GM12878 (cell line): ENCODE data around the gene DST. TPM values are rescaled to one million over a fixed set of nuclear protein-coding genes. Genes with fewer than 3 reads are reported as not detected.

Source experiments
- ATF2 ChIP-seq: IDR thresholded peaks from 2 replicates; pipeline ENCODE4 v1.6.1; 2012; ENCODE audit warnings: low read length, inconsistent platforms
- BCL3 ChIP-seq: IDR thresholded peaks from 2 replicates; pipeline ENCODE4 v1.6.1; 2011; ENCODE audit warnings: borderline replicate concordance, low read depth, mild to moderate bottlenecking, moderate library complexity, low read length; ENCODE audit not compliant: insufficient read depth, poor library complexity, severe bottlenecking
- BHLHE40 ChIP-seq, 2 experiments: fragments of 450-650 bp in 1 of 2; IDR thresholded peaks; 2 replicates each; pipeline ENCODE4 v1.6.1; 2011 to 2017; ENCODE audit warnings: low read depth in 2 of 2, borderline replicate concordance in 1 of 2, improper control_type of control experiment in 1 of 2, low read length in 1 of 2, mild to moderate bottlenecking in 1 of 2
- CBFB ChIP-seq: IDR thresholded peaks from 2 replicates; pipeline ENCODE4 v1.6.1; 2016; ENCODE audit warnings: antibody characterized with exemption, low read depth
- CHD1 ChIP-seq: IDR thresholded peaks from 2 replicates; pipeline ENCODE4 v1.6.1; 2012; ENCODE audit warnings: low read depth, low read length, improper control_type of control experiment
- CHD2 ChIP-seq: IDR thresholded peaks from 2 replicates; pipeline ENCODE4 v1.6.1; 2011; ENCODE audit warnings: low read depth, low read length, improper control_type of control experiment, borderline replicate concordance
- E2F8 ChIP-seq: fragments of 450-650 bp; IDR thresholded peaks from 2 replicates; pipeline ENCODE4 v1.6.1; 2018; ENCODE audit warnings: mild to moderate bottlenecking, low read depth, moderate library complexity; ENCODE audit not compliant: partially characterized antibody
- EP300 ChIP-seq, 2 experiments: fragments of 150-350 bp in 1 of 2; IDR thresholded peaks; 2 replicates each; pipeline ENCODE4 v1.6.1; 2011 to 2012; ENCODE audit warnings: low read depth in 2 of 2, low read length in 2 of 2, borderline replicate concordance in 1 of 2, improper control_type of control experiment in 1 of 2, inconsistent platforms in 1 of 2; ENCODE audit not compliant: control insufficient read depth in 1 of 2
- ESRRA ChIP-seq: IDR thresholded peaks from 2 replicates; pipeline ENCODE4 v1.6.1; 2012; ENCODE audit warnings: mild to moderate bottlenecking, low read length, improper control_type of control experiment
- GATAD2B ChIP-seq: fragments of 450-650 bp; conservative IDR thresholded peaks from 2 replicates; pipeline ENCODE4 v1.6.1; 2017; ENCODE audit warnings: low read depth, mild to moderate bottlenecking, moderate library complexity
- MTA2 ChIP-seq: fragments of 450-650 bp; IDR thresholded peaks from 2 replicates; pipeline ENCODE4 v1.6.1; 2016; ENCODE audit warnings: low read depth, mild to moderate bottlenecking, moderate library complexity
- NFIC ChIP-seq: IDR thresholded peaks from 2 replicates; pipeline ENCODE4 v1.6.1; 2012; ENCODE audit warnings: low read depth, mild to moderate bottlenecking, inconsistent platforms, low read length, moderate library complexity
- NKRF ChIP-seq: fragments of 450-650 bp; conservative IDR thresholded peaks from 2 replicates; pipeline ENCODE4 v1.6.1; 2017; ENCODE audit warnings: mild to moderate bottlenecking, moderate library complexity
- PBX3 ChIP-seq: IDR thresholded peaks from 2 replicates; pipeline ENCODE4 v1.6.1; 2011; ENCODE audit warnings: mild to moderate bottlenecking, low read depth, low read length, moderate library complexity; ENCODE audit not compliant: insufficient replicate concordance
- RCOR1 ChIP-seq: conservative IDR thresholded peaks from 2 replicates; pipeline ENCODE4 v1.6.1; 2012; ENCODE audit warnings: low read depth, low read length, improper control_type of control experiment
- SMAD5 ChIP-seq: IDR thresholded peaks from 2 replicates; pipeline ENCODE4 v1.6.1; 2016; ENCODE audit warnings: antibody characterized with exemption, low read depth
- USF1 ChIP-seq: IDR thresholded peaks from 2 replicates; pipeline ENCODE4 v1.6.1; 2011; ENCODE audit warnings: borderline replicate concordance, low read depth, mild to moderate bottlenecking, moderate library complexity, mixed read lengths, low read length; ENCODE audit not compliant: insufficient read depth; ENCODE audit errors: extremely low read length
- ZNF207 ChIP-seq: fragments of 450-650 bp; IDR thresholded peaks from 2 replicates; pipeline ENCODE4 v1.6.1; 2014; ENCODE audit warnings: antibody characterized with exemption, mild to moderate bottlenecking, borderline replicate concordance
- polyA plus RNA-seq, 11 experiments: library from polyadenylated mRNA; depleted of rRNA in 4 of 11; unstranded in 6 of 11; stranded (reverse) in 5 of 11; fragments of >200 nt; fragmentation: Nextera tagmentation in 4 of 11; fragmentation: Illumina TruSeq in 1 of 11; extraction: Ambion mirVana in 4 of 11; extraction: Trizol in 1 of 11; gene quantifications; 1 replicate in 1 of 11; 2 replicates in 10 of 11; pipeline versions ENCODE4 v1.2.1 to v1.2.3, GENCODE V29; 2011 to 2016; ENCODE audit warnings: inconsistent platforms in 2 of 11, missing spikeins in 2 of 11, low read depth in 1 of 11
- total RNA-seq, 4 experiments: library from RNA; depleted of rRNA in 3 of 4; stranded (reverse); fragments of >200 nt in 3 of 4; fragmentation: Illumina TruSeq in 1 of 4; extraction: Trizol in 1 of 4; gene quantifications; 2 replicates each; pipeline versions ENCODE4 v1.2.1 to v1.2.3, GENCODE V29; 2013 to 2021

The DST gene
- total and polyA plus RNA-seq, 10 of the 15 experiments (the other 5 are each of a cell fraction or from before 2014, with no cell fraction given), result 32.1 to 156 (median 75.0) TPM

- TF ChIP-seq PBX3 (no peak), CBFB (no peak), MTA2 (peak; percentile 65; the same call in 1 of the 2 replicates), ATF2 (no peak), NFIC (no peak), CHD2 (no peak), RCOR1 (no peak), BHLHE40 (IDR thresholded peaks at IDR 0.05; ENCODE audit: borderline replicate concordance in 1 of 2, low read depth in 2 of 2, low read length in 1 of 2) (0 out of 4 replicates have a peak, but pooled peaks of 1 of the 2 experiments have one; percentile 19), NKRF (no peak), ZNF207 (no peak), E2F8 (no peak), GATAD2B (no peak), BCL3 (peak; percentile 74), ESRRA (no peak), SMAD5 (no peak), USF1 (no peak), CHD1 (no peak), EP300 (IDR thresholded peaks at IDR 0.05; ENCODE audit: borderline replicate concordance in 1 of 2, control insufficient read depth in 1 of 2, low read depth in 2 of 2, low read length in 2 of 2) (no peak)
Observed at GRCh38 chr6:56595490-56596122, 47.1 kb downstream of the DST start (continued).
